GM19395 (cell line): Measurements from ENCODE around the gene DNAJC16.
"Not testable (repeated sequence)": the region's sequence is repeated elsewhere in the genome, so short reads cannot be mapped to it uniquely, and the experiment has no call there.

Experiments
- ATAC-seq: cut with Tn5 transposase; IDR thresholded peaks from one replicate; pipeline ENCODE4 v1.9.1; 2021; ENCODE audit warnings: mild to moderate bottlenecking, moderate library complexity; ENCODE audit not compliant: unreplicated experiment

DNAJC16 gene

GRCh38 chr1:15506831-15507230 is 19.8 kb upstream of the DNAJC16 start:
- ATAC-seq: no peak

- no peak for ATAC-seq
Observed at GRCh38 chr1:15507278-15507677, 19.4 kb upstream of the DNAJC16 start.

- ATAC-seq: no peak
Observed at GRCh38 chr1:15508700-15509487, 17.8 kb upstream of the DNAJC16 start.

- ATAC-seq: no peak
Observed at GRCh38 chr1:15509586-15509985, 17.1 kb upstream of the DNAJC16 start.

GRCh38 chr1:15510611-15511405 is 15.8 kb upstream of the DNAJC16 start:
- no peak for ATAC-seq

- no peak for ATAC-seq
Observed at GRCh38 chr1:15513192-15513591, 13.5 kb upstream of the DNAJC16 start.

DNA sequence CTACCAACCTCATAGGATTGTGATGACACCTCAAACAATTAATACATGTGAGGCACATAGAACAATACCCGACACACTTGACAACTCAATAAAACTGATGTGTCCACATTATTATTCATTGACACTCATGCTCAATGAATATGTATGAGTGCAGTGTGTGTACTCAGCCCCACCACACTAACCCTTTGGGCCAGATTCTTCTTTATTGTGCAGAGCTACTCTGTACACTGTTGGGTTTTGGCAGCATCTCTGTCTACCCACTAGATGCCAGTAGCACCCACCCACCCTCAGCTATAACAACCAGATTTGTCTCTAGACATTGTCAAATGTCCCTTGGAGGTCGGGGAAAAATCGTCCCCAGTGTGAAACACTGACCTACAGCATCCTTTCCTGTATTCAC is 12.7 kb upstream of the DNAJC16 start:
- no peak for ATAC-seq

DNA sequence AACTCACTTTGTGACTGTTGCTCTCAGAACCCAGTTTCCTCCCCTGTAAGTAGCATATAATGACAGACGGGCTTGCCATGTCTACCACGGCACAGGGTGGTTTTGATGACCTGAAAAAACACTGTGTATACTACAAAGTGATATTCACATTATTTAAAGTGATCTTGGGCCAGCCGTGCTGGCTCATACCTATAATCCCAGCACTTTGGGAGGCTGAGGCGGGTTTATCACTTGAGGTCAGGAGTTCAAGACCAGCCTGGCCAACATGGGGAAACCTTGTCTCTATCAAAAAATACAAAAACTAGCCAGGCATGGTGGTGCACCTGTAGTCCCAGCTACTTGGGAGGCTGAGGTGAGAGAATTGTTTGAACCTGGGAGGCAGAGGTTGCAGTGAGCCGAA is 12.1 kb upstream of the DNAJC16 start:
- ATAC-seq: not testable (repeated sequence)

DNA sequence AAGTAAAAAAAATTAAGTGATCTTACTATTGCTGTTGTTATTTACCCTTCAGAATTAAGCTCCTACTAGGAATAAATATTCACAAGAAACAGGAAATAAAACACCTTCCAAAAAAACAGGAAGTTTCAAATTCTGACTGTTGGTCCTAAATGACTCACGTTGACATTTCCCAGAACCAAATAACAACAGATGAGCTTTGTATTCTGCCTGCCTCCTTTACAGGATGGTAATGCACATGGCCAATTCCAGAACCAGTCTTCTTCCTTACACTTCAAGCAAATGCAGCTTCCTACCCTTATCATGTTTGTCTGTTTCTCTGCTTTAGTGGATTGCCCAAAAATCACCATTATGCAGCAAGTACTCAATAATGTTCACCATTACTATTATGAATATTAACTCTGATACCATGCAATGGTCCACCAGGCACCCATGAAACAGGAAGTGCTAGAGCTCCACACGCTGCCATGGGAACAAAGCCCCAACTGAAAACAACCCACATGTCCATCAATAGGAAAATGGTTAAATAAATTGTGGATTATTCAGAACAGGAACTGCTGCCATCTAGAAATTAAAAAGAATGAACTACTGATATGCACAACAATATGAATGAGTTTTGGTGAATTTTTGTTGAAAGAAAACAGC is 11.5 kb upstream of the DNAJC16 start:
- no peak for ATAC-seq

GRCh38 chr1:15519625-15520024 is 7.0 kb upstream of the DNAJC16 start:
- ATAC-seq: no peak

- ATAC-seq: not testable (repeated sequence)
Observed at GRCh38 chr1:15521206-15521906, 5.3 kb upstream of the DNAJC16 start.

- no peak for ATAC-seq
Observed at GRCh38 chr1:15522551-15522950, 4.1 kb upstream of the DNAJC16 start.

- no peak for ATAC-seq
Observed at GRCh38 chr1:15523104-15524020, 3.3 kb upstream of the DNAJC16 start.

DNA sequence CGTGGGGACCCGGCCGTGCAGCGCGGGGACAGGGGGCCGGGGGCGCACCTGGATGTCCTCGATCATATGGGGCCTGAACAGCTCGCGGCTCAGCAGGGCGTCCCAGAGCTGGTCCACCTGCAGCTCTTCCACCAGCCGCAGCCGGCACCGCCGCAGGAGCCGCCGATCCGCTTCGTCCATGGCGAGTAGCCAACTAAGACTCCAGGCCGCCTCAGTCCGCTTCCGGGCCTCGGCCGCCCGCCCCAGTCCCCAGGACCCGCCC is 2.7 kb upstream of the DNAJC16 start, which contains the start of gene CASP9:
TSS of gene CASP9 (minus strand) at position 195 of the 262 bp plus-strand sequence. CDS start at position 180, 15 bp downstream.
- ATAC-seq: no peak

DNA sequence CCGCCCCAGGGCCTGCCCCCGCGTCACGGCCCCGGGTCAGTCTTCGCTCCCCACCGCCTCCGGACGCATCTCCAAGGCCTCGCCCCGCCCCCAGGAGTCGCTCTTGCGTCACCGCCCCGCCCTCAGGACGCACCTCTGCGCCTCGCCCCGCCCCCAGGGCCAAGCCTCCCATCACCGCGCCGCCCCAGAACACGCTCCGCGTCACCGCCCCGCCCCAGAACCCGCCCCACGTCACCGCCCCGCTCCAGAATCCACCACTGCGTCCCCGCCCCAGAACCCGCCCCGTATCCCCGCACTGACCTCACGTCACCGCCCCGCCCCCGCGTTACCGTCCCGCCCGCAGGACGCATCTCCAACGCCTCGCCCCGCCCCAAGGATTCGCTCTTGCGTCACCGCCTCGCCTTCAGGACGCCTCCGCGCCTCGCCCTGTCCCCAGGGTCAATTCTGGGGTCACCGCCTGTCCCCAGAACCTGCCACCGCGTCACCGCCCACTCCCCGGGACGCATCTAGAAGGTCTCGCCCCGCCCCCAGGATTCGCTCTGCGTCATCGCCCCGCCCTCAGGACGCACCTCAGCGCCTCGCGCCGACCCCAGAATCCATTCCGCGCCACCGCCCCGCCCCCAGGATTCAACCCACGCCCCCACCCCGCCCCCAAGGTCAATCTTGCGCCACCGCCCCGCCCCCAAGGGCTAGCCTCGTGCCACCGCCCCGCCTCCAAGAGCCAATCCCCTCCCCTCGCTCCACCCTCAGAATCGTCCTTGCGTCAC is 2.2 kb upstream of the DNAJC16 start:
- peak; percentile 47 for ATAC-seq

- no peak for ATAC-seq
Observed at GRCh38 chr1:15525050-15526020, 1.3 kb upstream of the DNAJC16 start.

DNA sequence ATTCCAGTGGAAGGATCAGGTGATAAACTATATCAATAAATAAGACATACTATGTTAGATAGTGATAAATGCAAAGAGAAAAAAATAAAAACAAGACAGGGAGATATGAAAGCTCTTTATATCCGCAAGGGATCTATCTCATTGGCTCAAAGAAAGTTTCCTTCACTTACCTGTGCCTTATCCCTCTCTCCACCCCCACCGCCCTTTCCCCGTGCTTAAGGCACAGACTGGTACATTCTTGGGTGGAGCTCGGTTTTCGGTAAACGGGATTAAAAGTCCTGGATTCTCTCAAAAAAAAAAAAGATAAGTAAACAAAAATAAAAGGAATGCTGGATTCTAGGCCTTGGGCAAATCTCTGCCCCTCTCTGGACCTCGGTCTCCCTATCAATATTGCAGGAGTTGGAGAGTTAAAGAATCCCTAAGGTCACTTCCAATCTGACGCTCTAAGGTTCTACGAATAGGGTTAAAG is 593 bp upstream of the DNAJC16 start:
- ATAC-seq: no peak

GRCh38 chr1:15531003-15531402 is 4.4 kb downstream of the DNAJC16 start:
- ATAC-seq: no peak
